C4-2B (cell line): ENCODE measurements around the gene XPNPEP1.

Experiments used
- CTCF ChIP-seq: fragments of 450-650 bp; conservative IDR thresholded peaks from 2 replicates; pipeline ENCODE4 v1.5.1; 2017; ENCODE audit warnings: mild to moderate bottlenecking
- ZFX ChIP-seq: fragments of 450-650 bp; IDR thresholded peaks from 2 replicates; pipeline ENCODE4 v1.6.1; 2017

- TF ChIP-seq CTCF (peak; percentile 48), ZFX (no peak)
Measured at GRCh38 chr10:109838592-109839244, 84.6 kb downstream of the XPNPEP1 start.
